Suppressor macrophage treated with lipopolysaccharide for 4 hours (primary cell): Measurements from ENCODE around the gene PRR23E.

Experiments used
- DNase-seq: peaks from one replicate; pipeline ENCODE4 v3.0.0-alpha.2; 2020

Gene PRR23E

GRCh38 chr3:127192576-127193232 is at the start of gene PRR23E:
TSS of gene PRR23E (plus strand) at chr3:127193131. CDS start at chr3:127196686, 3,555 bp downstream.
- no peak for DNase-seq

- no peak for DNase-seq
Observed at GRCh38 chr3:127143172-127143571, 49.8 kb upstream of the PRR23E start.

GRCh38 chr3:127144631-127145030 is 48.3 kb upstream of the PRR23E start:
- DNase-seq, result no peak

- DNase-seq, result no peak
Observed at GRCh38 chr3:127145266-127145665, 47.7 kb upstream of the PRR23E start.

GRCh38 chr3:127147291-127147885 is 45.5 kb upstream of the PRR23E start:
- DNase-seq, result no peak

GRCh38 chr3:127149621-127150310 is 43.2 kb upstream of the PRR23E start:
- no peak for DNase-seq

- DNase-seq, result no peak
Observed at GRCh38 chr3:127150513-127151250, 42.2 kb upstream of the PRR23E start.

- DNase-seq, result no peak
Observed at GRCh38 chr3:127151251-127151564, 41.7 kb upstream of the PRR23E start.

- no peak for DNase-seq
Observed at GRCh38 chr3:127151992-127152650, 40.8 kb upstream of the PRR23E start.

GRCh38 chr3:127152684-127153505 is 40.0 kb upstream of the PRR23E start:
- no peak for DNase-seq

GRCh38 chr3:127153506-127153815 is 39.5 kb upstream of the PRR23E start:
- no peak for DNase-seq

- DNase-seq, result no peak
Observed at GRCh38 chr3:127156338-127157050, 36.4 kb upstream of the PRR23E start.

GRCh38 chr3:127157171-127157828 is 35.6 kb upstream of the PRR23E start:
- no peak for DNase-seq

- DNase-seq, result no peak
Observed at GRCh38 chr3:127158614-127159229, 34.2 kb upstream of the PRR23E start.

- no peak for DNase-seq
Observed at GRCh38 chr3:127159543-127159942, 33.4 kb upstream of the PRR23E start.

- no peak for DNase-seq
Observed at GRCh38 chr3:127161236-127161635, 31.7 kb upstream of the PRR23E start.

GRCh38 chr3:127161973-127162579 is 30.9 kb upstream of the PRR23E start:
- no peak for DNase-seq

GRCh38 chr3:127162947-127163645 is 29.8 kb upstream of the PRR23E start:
- DNase-seq, result no peak

- DNase-seq, result no peak
Observed at GRCh38 chr3:127164615-127165014, 28.3 kb upstream of the PRR23E start.

- DNase-seq, result no peak
Observed at GRCh38 chr3:127165036-127165435, 27.9 kb upstream of the PRR23E start.
